MM.1S (cell line): ENCODE data around the gene ZBTB1.

ENCODE experiments used
- EZH2 ChIP-seq: fragments of 300-600 bp; sonication (generic); optimal IDR thresholded peaks from 2 replicates; pipeline ENCODE3; 2017; ENCODE audit warnings: low read depth, mild to moderate bottlenecking, antibody characterized with exemption, low read length, mixed read lengths
- TF ChIP-seq, protein P1 (sequence below): fragments of 300-600 bp; sonication (generic); IDR thresholded peaks from 2 replicates; pipeline ENCODE4 v1.5.1; 2016; ENCODE audit warnings: antibody characterized with exemption, low read length, mixed read lengths

DNA sequence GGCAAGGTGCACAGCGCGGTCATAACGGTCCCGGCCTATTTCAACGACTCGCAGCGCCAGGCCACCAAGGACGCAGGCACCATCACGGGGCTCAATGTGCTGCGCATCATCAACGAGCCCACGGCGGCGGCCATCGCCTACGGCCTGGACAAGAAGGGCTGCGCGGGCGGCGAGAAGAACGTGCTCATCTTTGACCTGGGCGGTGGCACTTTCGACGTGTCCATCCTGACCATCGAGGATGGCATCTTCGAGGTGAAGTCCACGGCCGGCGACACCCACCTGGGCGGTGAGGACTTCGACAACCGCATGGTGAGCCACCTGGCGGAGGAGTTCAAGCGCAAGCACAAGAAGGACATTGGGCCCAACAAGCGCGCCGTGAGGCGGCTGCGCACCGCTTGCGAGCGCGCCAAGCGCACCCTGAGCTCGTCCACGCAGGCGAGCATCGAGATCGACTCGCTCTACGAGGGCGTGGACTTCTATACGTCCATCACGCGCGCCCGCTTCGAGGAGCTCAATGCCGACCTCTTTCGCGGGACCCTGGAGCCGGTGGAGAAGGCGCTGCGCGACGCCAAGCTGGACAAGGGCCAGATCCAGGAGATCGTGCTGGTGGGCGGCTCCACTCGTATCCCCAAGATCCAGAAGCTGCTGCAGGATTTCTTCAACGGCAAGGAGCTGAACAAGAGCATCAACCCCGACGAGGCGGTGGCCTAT lies 36.8 kb downstream of the ZBTB1 start:
- no peak for TF ChIP-seq EZH2
- TF ChIP-seq, protein P1, sequence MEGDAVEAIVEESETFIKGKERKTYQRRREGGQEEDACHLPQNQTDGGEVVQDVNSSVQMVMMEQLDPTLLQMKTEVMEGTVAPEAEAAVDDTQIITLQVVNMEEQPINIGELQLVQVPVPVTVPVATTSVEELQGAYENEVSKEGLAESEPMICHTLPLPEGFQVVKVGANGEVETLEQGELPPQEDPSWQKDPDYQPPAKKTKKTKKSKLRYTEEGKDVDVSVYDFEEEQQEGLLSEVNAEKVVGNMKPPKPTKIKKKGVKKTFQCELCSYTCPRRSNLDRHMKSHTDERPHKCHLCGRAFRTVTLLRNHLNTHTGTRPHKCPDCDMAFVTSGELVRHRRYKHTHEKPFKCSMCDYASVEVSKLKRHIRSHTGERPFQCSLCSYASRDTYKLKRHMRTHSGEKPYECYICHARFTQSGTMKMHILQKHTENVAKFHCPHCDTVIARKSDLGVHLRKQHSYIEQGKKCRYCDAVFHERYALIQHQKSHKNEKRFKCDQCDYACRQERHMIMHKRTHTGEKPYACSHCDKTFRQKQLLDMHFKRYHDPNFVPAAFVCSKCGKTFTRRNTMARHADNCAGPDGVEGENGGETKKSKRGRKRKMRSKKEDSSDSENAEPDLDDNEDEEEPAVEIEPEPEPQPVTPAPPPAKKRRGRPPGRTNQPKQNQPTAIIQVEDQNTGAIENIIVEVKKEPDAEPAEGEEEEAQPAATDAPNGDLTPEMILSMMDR = no peak
